B cell (primary cell): ENCODE data around the gene TBC1D22A. TPM values are rescaled to one million over a fixed set of nuclear protein-coding genes. Genes with fewer than 3 reads are reported as not detected.

Experiments
- ATAC-seq: fragments of 200-7000 bp; cut with Tn5 transposase; one replicate; pipeline ENCODE4 v1.10.0; 2021; ENCODE audit warnings: low read depth, mild to moderate bottlenecking, moderate number of reproducible peaks, moderate library complexity
- CTCF ChIA-PET: fragments of 350-600 bp; sonication (Branson Sonifier 250); formaldehyde crosslinking; loops from one replicate; lab custom pipeline; 2021; ENCODE audit warnings: antibody characterized with exemption, inconsistent platforms; lab: Charles Lee
- POLR2A ChIA-PET: fragments of 350-600 bp; sonication (Branson Sonifier 250); formaldehyde crosslinking; loops from one replicate; lab custom pipeline; 2021; ENCODE audit warnings: antibody characterized with exemption; lab: Charles Lee
- DNase-seq: peaks from one replicate; pipeline ENCODE4 v3.0.0; 2013
- H2AFZ ChIP-seq: 2 replicates; pipeline ENCODE4 v1.6.1; 2012; ENCODE audit warnings: mild to moderate bottlenecking, low read depth, low read length; ENCODE audit not compliant: insufficient read depth, poor library complexity, severe bottlenecking
- H3K27ac ChIP-seq, 2 donors: 1 replicate in 1 of 2; 2 replicates in 1 of 2; pipeline ENCODE4 v1.5.1; 2012 to 2013; ENCODE audit warnings: low read length in 2 of 2, mild to moderate bottlenecking in 2 of 2, moderate library complexity in 1 of 2
- H3K27me3 ChIP-seq, 4 experiments: fragments of 200-600 bp in 1 of 4; sonication (generic) in 1 of 4; replicated peaks in 1 of 4; 1 replicate in 2 of 4; 2 replicates in 2 of 4; pipeline versions ENCODE4 v1.6.1 to v1.7.0; 2013 to 2016; ENCODE audit warnings: low read length in 3 of 4, mild to moderate bottlenecking in 2 of 4, mixed read lengths in 1 of 4, moderate library complexity in 1 of 4; ENCODE audit not compliant: insufficient read depth in 4 of 4, control insufficient read depth in 3 of 4; ENCODE audit errors: control extremely low read depth in 1 of 4
- H3K36me3 ChIP-seq, 2 experiments: replicated peaks in 1 of 2; 1 replicate in 1 of 2; 2 replicates in 1 of 2; pipeline versions ENCODE4 v1.6.1 to v1.7.1; 2013; ENCODE audit warnings: low read length in 1 of 2; ENCODE audit not compliant: insufficient read depth in 2 of 2, control insufficient read depth in 1 of 2; ENCODE audit errors: control extremely low read depth in 1 of 2, extremely low read depth in 1 of 2
- H3K4me1 ChIP-seq, 2 donors: fragments of 200-600 bp in 1 of 2; sonication (generic) in 1 of 2; 1 replicate in 1 of 2; 2 replicates in 1 of 2; pipeline versions ENCODE4 v1.5.1 to v1.6.1; 2013 to 2017; ENCODE audit warnings: low read length in 2 of 2; ENCODE audit not compliant: control insufficient read depth in 2 of 2, insufficient read depth in 2 of 2
- H3K4me2 ChIP-seq: replicated peaks from 2 replicates; pipeline ENCODE3; 2012; ENCODE audit warnings: mild to moderate bottlenecking, low read depth, low read length; ENCODE audit not compliant: poor library complexity, severe bottlenecking
- H3K4me3 ChIP-seq, 5 experiments: fragments of 200-600 bp in 1 of 5; sonication (generic) in 1 of 5; 1 replicate in 3 of 5; 2 replicates in 2 of 5; pipeline versions ENCODE4 v1.5.1 to v1.7.0; 2011 to 2016; ENCODE audit warnings: low read length in 4 of 5, mild to moderate bottlenecking in 4 of 5, low read depth in 2 of 5, control low read depth in 1 of 5, moderate library complexity in 1 of 5; ENCODE audit not compliant: insufficient read depth in 1 of 5; ENCODE audit errors: control extremely low read depth in 1 of 5, extremely low read depth in 1 of 5
- H3K79me2 ChIP-seq: fragments of 200-600 bp; sonication (generic); one replicate; pipeline ENCODE4 v1.6.0; 2016; ENCODE audit warnings: low read length; ENCODE audit not compliant: control insufficient read depth, insufficient read depth
- H3K9ac ChIP-seq: fragments of 200-600 bp; sonication (generic); 2 replicates; pipeline ENCODE4 v1.6.1; 2017; ENCODE audit warnings: mild to moderate bottlenecking, low read length, moderate library complexity
- H3K9me3 ChIP-seq, 3 donors: one replicate each; pipeline versions ENCODE4 v1.6.1 to v1.7.1; 2013; ENCODE audit warnings: low read length in 2 of 3; ENCODE audit not compliant: control insufficient read depth in 2 of 3, insufficient read depth in 1 of 3; ENCODE audit errors: control extremely low read depth in 1 of 3
- H4K20me1 ChIP-seq: 2 replicates; pipeline ENCODE4 v1.6.0; 2012; ENCODE audit warnings: mild to moderate bottlenecking, low read length; ENCODE audit not compliant: insufficient read depth, control insufficient read depth, poor library complexity, severe bottlenecking
- H3K27ac Mint-ChIP-seq: one replicate; pipeline ENCODE4 v1.8.0; 2021; ENCODE audit warnings: mixed read lengths
- H3K27me3 Mint-ChIP-seq: one replicate; pipeline ENCODE4 v1.8.0; 2021; ENCODE audit warnings: mixed read lengths
- H3K4me1 Mint-ChIP-seq: one replicate; pipeline ENCODE4 v1.8.0; 2021; ENCODE audit warnings: mixed read lengths
- H3K4me3 Mint-ChIP-seq: one replicate; pipeline ENCODE4 v1.8.0; 2021; ENCODE audit warnings: mixed read lengths
- H3K9me3 Mint-ChIP-seq: one replicate; pipeline ENCODE4 v1.8.0; 2022; ENCODE audit warnings: mixed read lengths; ENCODE audit not compliant: insufficient read depth
- CTCF ChIP-seq: fragments of 200-600 bp; IDR thresholded peaks from one replicate; pipeline ENCODE4 v1.8.0; 2022; ENCODE audit warnings: antibody characterized with exemption, mild to moderate bottlenecking
- EZH2 ChIP-seq: IDR thresholded peaks from 2 replicates; pipeline ENCODE4 v1.6.1; 2012; ENCODE audit warnings: borderline replicate concordance, low read depth, mild to moderate bottlenecking, moderate library complexity, low read length; ENCODE audit not compliant: insufficient read depth, poor library complexity, severe bottlenecking
- WGBS: methylation state at CpG from one replicate; pipeline ENCODE4 v1.1.5; 2013; ENCODE audit warnings: missing lambda C conversion rate; ENCODE audit not compliant: insufficient coverage; 5-methylcytosine and 5-hydroxymethylcytosine counted together
- intact Hi-C: fragments of 100-400 bp; cut with micrococcal nuclease; formaldehyde crosslinking; loops from one replicate; pipeline ENCODE4 v1.10.0; 2022
- polyA plus RNA-seq: library from polyadenylated mRNA; depleted of rRNA; stranded (reverse); fragments of >200 nt; gene quantifications from 2 replicates; pipeline ENCODE4 v1.2.3, GENCODE V29; 2012
- total RNA-seq, 2 donors: library from RNA; stranded (reverse); fragments of 120-200 nt in 1 of 2; gene quantifications; 1 replicate in 1 of 2; 2 replicates in 1 of 2; pipeline versions ENCODE4 v1.2.3 to v1.2.4, GENCODE V29; 2013 to 2022

The TBC1D22A gene
- total and polyA plus RNA-seq, 2 donors (not counting 1 experiment from before 2014, with no cell fraction given), result 73.8 to 128 TPM

GRCh38 chr22:47187176-47187957 is 424.9 kb downstream of the TBC1D22A start:
- H3K27ac ChIP-seq, result no peak overlapping the region
- no peak overlapping the region for H2AFZ ChIP-seq
- 95% methylated on average over 6 of the region's 9 CpGs for WGBS
- H3K79me2 ChIP-seq, result no peaks in the 10 kb centered on the region
- Mint-ChIP-seq H3K4me3 (no peak overlapping the region), H3K27ac (no peak overlapping the region), H3K4me1 (no peaks in the 10 kb centered on the region), H3K9me3 (peaks cover 20% of the 10 kb centered on the region), H3K27me3 (no peaks in the 10 kb centered on the region)
- no peak overlapping the region for H3K4me3 ChIP-seq
- ChIA-PET POLR2A (no interaction called here), CTCF (no interaction called here)
- ATAC-seq (no peak), DNase-seq (no peak)
- H3K27me3 ChIP-seq, result no peaks in the 10 kb centered on the region
- no peak overlapping the region for H3K9ac ChIP-seq
- H3K36me3 ChIP-seq, result no peaks in the 10 kb centered on the region
- H3K4me2 ChIP-seq, result no peak overlapping the region
- H4K20me1 ChIP-seq, result no peaks in the 10 kb centered on the region
- intact Hi-C loops, result no loop called here
- no peaks in the 10 kb centered on the region for H3K4me1 ChIP-seq
- H3K9me3 ChIP-seq, result peaks cover 0 to 19% (median 8%) of the 10 kb centered on the region in 3 donors
- no peak for TF ChIP-seq EZH2
- no peak for TF ChIP-seq CTCF

GRCh38 chr22:47188261-47189055 is 426.0 kb downstream of the TBC1D22A start:
- H3K4me1 ChIP-seq, result no peaks in the 10 kb centered on the region
- H3K9ac ChIP-seq, result no peak overlapping the region
- WGBS, result 84% methylated on average over 16 of the region's 17 CpGs
- H4K20me1 ChIP-seq, result no peaks in the 10 kb centered on the region
- DNase-seq (no peak), ATAC-seq (no peak)
- ChIA-PET CTCF (no interaction called here), POLR2A (no interaction called here)
- Mint-ChIP-seq H3K4me1 (no peaks in the 10 kb centered on the region), H3K9me3 (peaks cover 20% of the 10 kb centered on the region), H3K4me3 (no peak overlapping the region), H3K27ac (no peak overlapping the region), H3K27me3 (no peaks in the 10 kb centered on the region)
- no peak overlapping the region for H3K27ac ChIP-seq
- H3K36me3 ChIP-seq, result no peaks in the 10 kb centered on the region
- H3K9me3 ChIP-seq, result peaks cover 0 to 23% (median 8%) of the 10 kb centered on the region in 3 donors
- TF ChIP-seq EZH2, result no peak
- no peak for TF ChIP-seq CTCF
- no peak overlapping the region for H2AFZ ChIP-seq
- no peak overlapping the region for H3K4me3 ChIP-seq
- no peaks in the 10 kb centered on the region for H3K79me2 ChIP-seq
- no peaks in the 10 kb centered on the region for H3K27me3 ChIP-seq
- intact Hi-C loops, result no loop called here
- H3K4me2 ChIP-seq, result no peak overlapping the region
